Cortex of kidney (tissue), 1 donor: ENCODE data around the gene CUBN.

Experiments
- DNase-seq: peaks from one replicate; lab custom pipeline; 2025; lab: John Stamatoyannopoulos, UW

CUBN gene

DNA sequence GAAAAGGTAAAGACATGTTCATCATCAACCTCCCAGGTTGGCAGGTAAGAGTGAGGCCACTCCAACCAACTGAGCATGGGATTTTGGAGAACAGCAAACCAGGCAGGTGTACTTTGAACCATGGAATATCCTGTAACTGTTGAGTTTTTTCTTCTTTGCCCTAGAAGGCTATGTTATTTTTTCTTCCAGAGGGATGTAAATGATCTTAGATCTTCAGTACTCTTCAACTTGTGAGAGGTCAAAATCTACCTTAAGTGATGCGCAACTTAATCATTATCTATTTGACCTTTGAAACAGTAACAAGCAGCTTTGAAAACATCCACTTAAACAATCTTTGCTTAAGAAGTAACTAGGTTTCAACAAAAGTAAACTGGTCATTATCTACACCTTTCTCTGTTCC is at the start of gene CUBN:
TSS of gene CUBN (minus strand) at position 71 of the 400 bp plus-strand sequence. CDS start at position 25, 46 bp downstream.
- no peak for DNase-seq

DNA sequence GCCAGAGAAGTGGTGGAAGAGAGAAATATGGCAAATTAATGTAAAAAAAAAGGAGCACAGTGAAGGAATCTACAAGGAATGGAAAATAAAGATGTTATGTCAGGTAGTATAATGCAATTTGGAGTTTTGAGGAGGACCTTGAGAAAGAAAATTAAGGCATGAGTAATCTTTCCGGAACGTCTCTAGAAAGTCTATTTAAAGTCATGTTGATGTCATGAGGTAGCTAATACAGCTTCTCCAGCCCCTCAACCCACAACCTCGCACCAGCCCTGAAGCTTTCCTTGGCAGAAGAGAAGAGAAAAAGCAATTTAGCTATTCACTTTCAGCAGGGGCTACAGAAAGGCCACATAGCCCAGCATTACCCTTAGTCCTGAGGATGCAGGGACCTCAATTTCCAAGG is 49.4 kb upstream of the CUBN start:
- no peak for DNase-seq

- DNase-seq: no peak
These were observed 48.4 kb upstream of the CUBN start for GRCh38 chr10:17178006-17178405.

- DNase-seq: no peak
These were observed 47.4 kb upstream of the CUBN start for GRCh38 chr10:17177014-17177413.

GRCh38 chr10:17176091-17176490 is 46.5 kb upstream of the CUBN start:
- DNase-seq: no peak

DNA sequence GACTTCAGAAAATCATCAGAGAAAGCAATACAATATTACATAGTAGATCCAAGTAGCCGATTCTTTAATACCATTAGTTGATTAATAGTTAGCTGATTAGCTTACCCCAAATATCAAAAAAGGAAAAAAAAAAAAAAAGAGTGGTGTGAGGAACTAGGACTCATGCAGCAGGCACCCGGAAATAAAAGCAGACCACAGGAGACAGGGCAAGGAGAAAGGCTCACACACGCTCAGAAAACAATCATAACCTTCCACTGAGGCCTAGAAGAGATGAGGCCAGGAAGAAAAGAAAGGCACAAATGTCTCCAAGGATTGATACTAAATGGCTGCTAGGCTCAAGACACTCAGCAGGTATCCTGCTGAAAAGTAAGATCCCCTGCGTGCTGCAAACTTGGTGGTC is 45.9 kb upstream of the CUBN start:
- DNase-seq: no peak

DNA sequence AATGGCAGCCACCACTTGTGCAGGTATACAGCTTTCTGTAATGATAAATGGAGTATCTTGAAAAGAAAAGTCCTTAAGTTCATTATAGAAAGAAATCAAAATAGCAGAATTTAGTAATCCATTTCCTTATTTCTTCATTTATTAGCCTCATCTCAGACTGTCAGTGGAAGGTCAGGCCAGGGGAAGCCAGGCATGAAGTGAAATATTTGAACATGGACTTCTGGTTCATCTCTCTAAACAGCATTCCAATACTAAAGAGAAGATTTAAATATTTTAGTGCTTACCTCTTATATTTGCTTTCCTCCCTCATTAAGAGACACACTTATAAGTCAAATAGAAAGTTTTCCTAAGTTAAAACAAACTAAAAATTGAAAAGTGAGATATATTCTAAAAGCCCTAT is 45.0 kb upstream of the CUBN start:
- no peak for DNase-seq

GRCh38 chr10:17171141-17171641 is 41.6 kb upstream of the CUBN start:
- DNase-seq: no peak

DNA sequence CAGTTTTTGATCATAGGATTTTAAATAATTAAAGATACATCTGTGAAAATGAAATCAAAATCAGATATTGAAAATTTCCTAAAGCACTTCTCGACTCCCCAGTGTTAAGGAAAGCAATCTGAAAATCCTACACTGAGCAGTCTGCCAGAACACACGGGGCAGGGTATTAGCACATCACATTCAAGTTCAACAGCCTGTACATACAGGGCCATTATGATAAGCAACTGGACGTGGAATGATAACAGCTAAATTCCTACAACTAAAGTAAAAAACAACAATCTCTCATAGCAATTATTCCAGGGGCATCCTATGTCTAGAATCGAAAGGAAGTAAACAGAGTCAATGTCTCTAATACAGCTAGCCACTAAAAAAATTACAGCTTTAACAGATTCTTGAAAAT is 40.2 kb upstream of the CUBN start:
- no peak for DNase-seq

GRCh38 chr10:17166699-17167098 is 37.1 kb upstream of the CUBN start:
- DNase-seq: no peak

- no peak for DNase-seq
These were observed 33.2 kb upstream of the CUBN start for GRCh38 chr10:17162828-17163227.

DNA sequence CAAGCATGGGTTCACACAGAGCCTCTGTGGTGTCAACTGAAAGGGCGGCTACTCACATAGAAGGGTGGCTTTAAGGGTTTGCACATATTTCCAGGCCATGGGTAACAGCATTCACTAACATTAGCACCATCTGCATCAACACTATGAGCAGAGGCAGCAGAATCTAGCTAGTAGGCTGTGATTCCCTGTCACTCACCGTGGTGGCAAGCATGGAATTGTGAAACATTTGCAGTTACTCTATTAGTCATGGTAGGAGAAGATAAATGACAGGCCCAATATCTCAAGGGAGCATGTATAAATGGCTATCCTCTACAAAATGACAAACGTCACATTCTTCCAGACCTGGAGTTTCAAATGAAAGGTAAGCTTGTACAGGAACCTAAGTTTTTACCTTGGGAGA is 32.2 kb upstream of the CUBN start:
- DNase-seq: no peak

DNA sequence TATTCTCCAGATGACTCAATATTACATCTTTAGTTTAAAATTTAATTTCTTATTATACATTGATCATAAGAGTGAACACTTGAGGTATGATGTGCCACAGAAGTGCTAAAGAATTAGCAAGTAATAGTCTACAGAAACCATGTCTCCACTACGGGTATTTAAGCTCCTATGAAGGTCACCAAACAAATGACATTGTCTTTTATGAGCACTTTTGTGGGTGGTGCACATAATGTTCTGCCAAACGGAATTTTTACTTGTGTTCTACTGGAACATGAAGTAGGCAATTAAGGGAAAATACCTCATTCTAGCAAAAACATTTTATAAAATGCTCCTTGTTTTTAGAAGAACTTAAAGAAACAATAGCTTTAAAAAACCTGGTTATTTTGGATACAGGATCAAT is 27.4 kb upstream of the CUBN start:
- no peak for DNase-seq

GRCh38 chr10:17155826-17156225 is 26.2 kb upstream of the CUBN start:
- DNase-seq: no peak

GRCh38 chr10:17154116-17154515 is 24.5 kb upstream of the CUBN start:
- no peak for DNase-seq

GRCh38 chr10:17153321-17153720 is 23.7 kb upstream of the CUBN start:
- DNase-seq: no peak

DNA sequence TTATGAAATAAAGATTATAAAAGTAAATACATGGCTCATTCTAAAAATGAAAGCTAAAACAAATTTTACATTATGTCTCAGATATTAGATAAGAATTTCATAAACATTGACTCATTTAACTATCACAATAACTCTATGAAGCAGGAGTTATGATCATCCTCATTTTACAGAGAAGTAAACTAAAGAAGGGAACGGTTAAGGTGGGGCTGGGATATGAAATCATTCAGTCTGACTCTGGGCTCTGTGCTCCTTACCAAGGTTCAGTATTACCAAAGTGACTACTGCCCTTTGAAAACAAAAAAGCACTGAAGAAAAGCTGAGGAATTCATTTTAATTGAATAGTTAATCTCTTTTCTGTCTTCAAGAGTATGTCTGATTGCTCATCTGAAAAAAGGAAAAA is 22.1 kb upstream of the CUBN start:
- no peak for DNase-seq

- no peak for DNase-seq
These were observed 18.4 kb upstream of the CUBN start for GRCh38 chr10:17147884-17148489.

GRCh38 chr10:17146892-17147291 is 17.3 kb upstream of the CUBN start:
- no peak for DNase-seq

- DNase-seq: no peak
These were observed 15.6 kb upstream of the CUBN start for GRCh38 chr10:17145239-17145638.

- DNase-seq: no peak
These were observed 15.1 kb upstream of the CUBN start for GRCh38 chr10:17144757-17145156.

DNA sequence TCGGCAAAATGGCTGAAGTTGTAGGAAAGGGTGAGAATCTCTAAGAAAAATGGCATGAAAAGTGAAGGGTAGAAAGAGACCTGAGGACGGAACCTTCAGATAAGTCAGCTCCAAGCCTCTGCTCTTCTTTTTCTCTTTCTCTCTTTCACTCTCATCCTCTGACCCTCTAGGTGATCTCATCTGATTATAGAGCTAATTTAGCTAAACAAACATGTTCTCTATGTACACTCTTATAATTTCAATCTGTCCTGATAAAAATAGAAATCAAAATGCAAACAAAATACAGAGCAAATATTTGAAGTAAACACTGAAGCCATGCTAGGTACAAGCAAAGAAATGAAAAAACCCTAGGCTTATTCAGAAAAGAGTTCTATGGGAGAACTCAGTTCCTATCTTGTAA is 14.4 kb upstream of the CUBN start:
- DNase-seq: no peak

GRCh38 chr10:17143055-17143690 is 13.6 kb upstream of the CUBN start:
- DNase-seq: no peak
